Activated naive CD4-positive, alpha-beta T cell treated with anti-CD3 and anti-CD28 coated beads, Interleukin-2, amount 50 U/mL, for 72 hours (primary cell): ENCODE data around the gene TSHZ1. TPM values are rescaled to one million over a fixed set of nuclear protein-coding genes. Genes with fewer than 3 reads are reported as not detected.

Source experiments
- ATAC-seq, 2 donors: fragments of 150-1000 bp; cut with Tn5 transposase; 2 replicates each; pipeline ENCODE4 v1.10.0; 2021; ENCODE audit warnings: mild to moderate bottlenecking in 2 of 2, moderate library complexity in 2 of 2
- DNase-seq, 2 donors: peaks; one replicate each; pipeline ENCODE4 v3.0.0; 2021 to 2022; ENCODE audit warnings: low spot score in 2 of 2
- H3K27ac Mint-ChIP-seq, 2 donors: one replicate each; pipeline ENCODE4 v1.8.0; 2022; ENCODE audit warnings: mild to moderate bottlenecking in 2 of 2, mixed read lengths in 2 of 2
- H3K36me3 Mint-ChIP-seq, 2 donors: one replicate each; pipeline ENCODE4 v1.8.0; 2022; ENCODE audit warnings: mixed read lengths in 2 of 2
- H3K9me3 Mint-ChIP-seq, 2 donors: one replicate each; pipeline ENCODE4 v1.8.0; 2022; ENCODE audit warnings: mixed read lengths in 2 of 2
- total RNA-seq, 2 donors: library from RNA; stranded (reverse); gene quantifications; one replicate each; pipeline ENCODE4 v1.2.3, GENCODE V29; 2022

TSHZ1 gene
- total RNA-seq, 2 donors from 2014 or later, result 8.7 to 17.2 TPM

DNA sequence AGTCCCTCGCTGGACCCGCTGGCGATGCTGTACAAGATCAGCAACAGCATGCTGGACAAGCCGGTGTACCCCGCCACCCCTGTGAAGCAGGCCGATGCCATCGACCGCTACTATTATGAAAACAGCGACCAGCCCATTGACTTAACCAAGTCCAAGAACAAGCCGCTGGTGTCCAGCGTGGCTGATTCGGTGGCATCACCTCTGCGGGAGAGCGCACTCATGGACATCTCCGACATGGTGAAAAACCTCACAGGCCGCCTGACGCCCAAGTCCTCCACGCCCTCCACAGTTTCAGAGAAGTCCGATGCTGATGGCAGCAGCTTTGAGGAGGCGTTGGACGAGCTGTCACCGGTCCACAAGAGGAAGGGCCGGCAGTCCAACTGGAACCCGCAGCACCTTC is 77.1 kb downstream of the TSHZ1 start:
- H3K9me3 Mint-ChIP-seq, result no peaks in the 10 kb centered on the region
- no peak for DNase-seq
- H3K36me3 Mint-ChIP-seq, result peaks cover 14 to 23% of the 10 kb centered on the region in 2 donors
- no peak overlapping the region for H3K27ac Mint-ChIP-seq
- no peak for ATAC-seq

DNA sequence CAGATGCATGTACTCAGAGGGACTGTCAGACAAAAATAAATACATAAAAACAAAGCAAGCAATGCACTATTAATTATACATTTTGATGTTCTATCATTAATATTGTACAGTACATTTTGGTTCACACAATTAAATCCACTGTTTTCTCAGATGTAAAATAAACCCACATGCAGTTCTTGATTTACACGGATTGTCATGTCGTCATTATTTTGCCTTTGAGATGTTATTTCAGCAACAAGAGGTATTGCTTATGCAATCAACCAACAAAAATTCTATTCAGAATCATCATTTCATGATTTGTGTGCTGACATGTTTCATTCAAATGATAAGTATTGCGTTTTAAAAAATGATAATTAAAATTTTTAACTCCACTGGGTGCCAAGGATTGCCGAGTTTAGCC is 79.2 kb downstream of the TSHZ1 start:
- Mint-ChIP-seq H3K36me3 (peaks cover 14 to 19% of the 10 kb centered on the region in 2 donors), H3K9me3 (no peaks in the 10 kb centered on the region), H3K27ac (no peak overlapping the region)
- DNase-seq (no peak), ATAC-seq (no peak)

DNA sequence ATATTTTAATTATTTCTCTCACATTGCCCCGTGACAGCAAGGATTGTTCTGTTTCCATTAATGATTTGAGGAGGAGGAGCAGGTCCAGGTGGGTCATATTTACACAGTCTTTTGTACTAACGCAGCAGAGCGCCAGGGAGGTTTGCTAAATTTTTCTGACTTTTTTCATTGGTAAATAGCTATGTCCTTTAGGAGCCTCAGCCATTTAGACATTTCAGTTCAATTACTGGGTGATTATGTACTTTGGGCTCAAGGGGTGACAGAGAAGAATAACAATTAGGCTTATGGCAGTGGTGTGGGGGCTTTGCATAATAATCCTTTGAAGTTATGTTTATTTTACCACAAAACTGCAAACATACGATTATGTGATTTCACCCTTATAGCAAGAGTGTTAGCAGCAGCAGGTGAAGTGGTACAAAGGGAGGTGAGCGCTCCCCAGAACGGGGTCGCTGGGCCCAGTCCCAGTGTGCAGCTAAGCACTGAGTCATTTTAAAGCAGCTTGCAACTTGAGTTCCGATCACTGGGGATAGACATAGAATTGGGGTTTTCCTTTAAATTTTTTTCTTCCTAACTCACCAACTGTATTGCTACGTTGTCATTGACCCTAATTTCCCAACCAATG is 80.3 kb downstream of the TSHZ1 start:
- peaks cover 7 to 11% of the 10 kb centered on the region in 2 donors for H3K36me3 Mint-ChIP-seq
- ATAC-seq (no peak), DNase-seq (no peak)
- no peak overlapping the region for H3K27ac Mint-ChIP-seq
- H3K9me3 Mint-ChIP-seq, result no peaks in the 10 kb centered on the region

DNA sequence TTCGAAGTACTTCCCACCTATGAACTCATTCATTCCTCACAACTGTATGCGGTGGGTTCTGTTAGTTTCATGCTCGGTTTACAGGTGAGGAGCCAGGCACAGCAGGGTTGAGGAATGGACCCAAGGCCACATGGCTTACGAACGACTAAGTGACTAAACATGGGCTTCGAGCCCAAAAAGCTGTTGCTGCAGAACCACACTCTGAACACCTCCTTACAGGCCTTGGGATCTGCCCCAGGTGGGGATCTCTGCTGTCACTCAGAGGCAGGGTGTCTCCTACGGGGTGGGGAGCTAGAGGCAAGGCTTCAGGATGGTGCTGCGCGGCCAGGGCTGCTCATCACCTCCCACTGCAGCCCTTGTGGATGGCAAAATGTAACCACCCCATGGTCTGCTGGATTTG is 80.9 kb downstream of the TSHZ1 start:
- no peak overlapping the region for H3K27ac Mint-ChIP-seq
- H3K36me3 Mint-ChIP-seq, result peaks cover 7 to 8% of the 10 kb centered on the region in 2 donors
- H3K9me3 Mint-ChIP-seq, result no peaks in the 10 kb centered on the region
- DNase-seq (no peak), ATAC-seq (no peak)

DNA sequence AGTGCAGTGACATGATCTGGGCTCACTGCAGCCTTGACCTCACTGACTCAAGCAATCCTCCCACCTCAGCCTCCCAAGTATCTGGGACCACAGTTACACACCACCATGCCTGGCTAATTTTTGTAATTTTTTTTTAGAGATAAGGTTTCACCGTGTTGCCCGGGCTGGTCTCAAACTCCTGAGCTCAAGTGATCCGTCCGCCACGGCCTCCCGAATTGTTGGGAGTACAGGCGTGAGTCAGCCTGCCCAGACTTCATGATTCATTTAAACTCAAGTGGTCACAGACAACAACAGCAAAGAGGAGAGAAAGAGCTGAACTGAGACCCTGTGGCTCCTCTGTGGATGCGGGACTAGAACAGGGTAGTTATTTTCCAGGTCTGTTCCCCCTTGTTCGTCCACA is 83.0 kb downstream of the TSHZ1 start:
- Mint-ChIP-seq H3K9me3 (no peaks in the 10 kb centered on the region), H3K36me3 (no peaks in the 10 kb centered on the region), H3K27ac (no peak overlapping the region)
- ATAC-seq (no peak), DNase-seq (no peak)

DNA sequence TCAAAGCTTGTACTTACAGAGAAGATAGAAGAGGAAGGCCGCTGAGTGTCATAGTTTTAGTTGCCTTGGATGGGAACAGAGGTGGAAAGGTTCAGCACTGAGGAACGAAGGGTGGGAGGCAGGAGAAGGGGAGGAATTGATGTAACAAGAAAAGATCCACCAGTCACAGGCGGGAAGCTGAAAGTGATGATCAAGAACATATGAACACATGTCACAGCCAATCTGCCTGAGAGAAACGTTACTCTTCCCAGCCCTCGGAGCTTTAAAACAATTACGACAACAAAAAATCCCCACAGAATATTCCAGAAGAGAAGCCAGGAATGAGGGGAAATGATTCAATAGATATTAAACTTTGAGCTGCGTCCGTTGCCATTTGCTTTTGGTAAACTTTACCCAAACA is 87.1 kb downstream of the TSHZ1 start:
- no peaks in the 10 kb centered on the region for H3K9me3 Mint-ChIP-seq
- ATAC-seq, result no peak
- H3K27ac Mint-ChIP-seq, result no peak overlapping the region
- no peaks in the 10 kb centered on the region for H3K36me3 Mint-ChIP-seq
- DNase-seq, result no peak

DNA sequence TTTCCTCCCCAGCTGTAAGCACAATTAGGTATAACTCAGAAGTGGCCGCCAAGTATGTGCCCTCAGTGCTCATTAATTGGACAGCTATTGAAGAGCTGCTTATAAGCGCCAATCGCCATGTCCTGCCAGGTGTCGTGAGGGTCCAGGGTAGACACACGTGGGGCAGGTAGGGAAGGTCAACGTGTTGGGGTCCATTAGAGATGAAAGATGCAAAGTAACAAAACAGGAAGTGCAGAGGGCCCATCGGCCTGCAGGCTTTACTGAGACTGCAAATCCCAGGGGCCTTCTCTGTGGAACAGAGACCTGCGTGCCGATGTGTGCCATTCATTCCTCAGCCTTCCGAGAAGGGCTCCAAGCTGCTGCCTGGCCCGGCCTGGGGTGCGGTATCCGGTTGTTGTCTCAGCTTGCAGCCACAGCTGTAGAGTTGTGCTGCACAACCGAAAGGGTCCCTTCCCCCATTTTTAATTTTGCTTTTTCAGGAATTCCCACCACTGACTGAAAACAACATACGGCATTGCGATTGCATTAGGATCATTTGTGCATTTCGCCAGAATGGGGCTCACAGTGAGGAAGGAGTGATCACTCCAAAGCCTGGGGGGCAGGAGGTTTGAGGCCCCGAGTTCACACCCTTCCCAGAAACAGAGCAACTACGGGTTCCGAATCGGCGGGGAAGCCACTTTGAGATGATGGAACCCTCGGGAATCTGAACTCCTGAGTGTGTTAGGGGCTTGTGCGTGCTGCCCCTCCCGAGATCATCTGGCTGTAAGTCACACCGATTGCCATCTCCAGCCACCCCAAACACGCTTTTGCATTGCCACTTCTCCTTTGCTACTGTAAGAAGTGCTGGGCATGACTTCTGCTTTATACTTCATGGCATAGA is 94.3 kb downstream of the TSHZ1 start:
- H3K9me3 Mint-ChIP-seq, result peaks cover 3 to 9% of the 10 kb centered on the region in 2 donors
- H3K27ac Mint-ChIP-seq, result no peak overlapping the region
- DNase-seq (no peak), ATAC-seq (no peak)
- peaks cover 7 to 8% of the 10 kb centered on the region in 2 donors for H3K36me3 Mint-ChIP-seq

DNA sequence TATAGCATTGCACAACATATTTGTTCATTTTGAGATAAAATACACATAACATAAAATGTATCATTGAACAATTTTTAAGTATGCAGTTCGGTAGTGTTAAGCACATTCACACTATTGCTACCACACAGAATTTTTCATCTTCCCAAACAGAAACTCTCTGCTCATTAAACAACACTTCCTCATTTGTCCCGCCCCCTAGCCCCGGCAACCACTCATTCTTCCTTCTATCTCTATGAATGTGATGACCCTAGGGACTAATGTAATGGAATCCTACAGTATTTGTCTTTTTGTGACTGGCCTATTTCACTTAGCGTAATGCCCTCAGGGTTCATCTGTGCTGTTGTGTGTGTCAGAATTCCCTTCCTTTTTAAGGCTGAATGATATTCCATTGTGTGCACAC is 95.4 kb downstream of the TSHZ1 start:
- Mint-ChIP-seq H3K36me3 (peaks cover 14 to 17% of the 10 kb centered on the region in 2 donors), H3K27ac (no peak overlapping the region), H3K9me3 (peaks cover 3 to 19% of the 10 kb centered on the region in 2 donors)
- no peak for ATAC-seq
- DNase-seq, result no peak

DNA sequence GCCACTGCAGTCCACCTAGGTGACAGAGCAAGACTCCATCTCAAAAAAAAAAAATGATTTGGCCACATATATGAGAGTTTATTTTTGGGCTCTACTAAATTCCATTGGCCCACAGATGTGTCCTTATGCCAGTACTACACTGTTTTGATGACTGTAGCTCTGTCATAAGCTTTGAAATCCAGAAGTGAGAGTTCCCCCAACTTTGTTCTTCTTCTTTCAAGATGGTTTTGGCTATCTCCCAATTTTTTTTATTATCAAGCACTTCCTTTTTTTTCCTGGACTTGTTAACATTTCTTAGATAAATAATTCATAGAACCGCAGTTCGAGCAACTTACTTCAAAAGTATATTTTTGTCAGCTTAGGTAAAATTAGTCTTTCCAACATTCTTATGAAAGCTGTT is 96.9 kb downstream of the TSHZ1 start:
- H3K9me3 Mint-ChIP-seq, result peaks cover 3 to 23% of the 10 kb centered on the region in 2 donors
- DNase-seq (no peak), ATAC-seq (no peak)
- peaks cover 17 to 23% of the 10 kb centered on the region in 2 donors for H3K36me3 Mint-ChIP-seq
- no peak overlapping the region for H3K27ac Mint-ChIP-seq

DNA sequence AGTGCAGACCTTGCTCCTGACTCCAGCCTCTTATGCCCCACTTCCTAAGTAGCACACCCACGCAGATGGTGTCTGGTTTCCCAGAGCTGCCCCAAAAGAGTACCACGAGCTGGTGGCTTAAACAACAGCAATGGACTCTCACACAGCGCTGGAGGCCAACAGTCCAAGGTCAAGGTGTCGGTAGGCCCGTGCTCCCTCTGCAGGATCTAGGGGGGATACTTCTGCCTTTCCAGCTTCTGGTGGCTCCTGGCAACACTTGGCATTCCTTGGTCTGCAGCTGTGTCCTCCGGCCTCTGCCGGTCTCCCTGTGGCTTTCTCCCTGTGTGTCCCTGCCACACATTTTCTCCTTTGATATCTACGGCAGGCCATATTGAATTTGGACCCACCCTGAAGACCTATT is 99.0 kb downstream of the TSHZ1 start:
- DNase-seq, result no peak
- peaks cover 17 to 23% of the 10 kb centered on the region in 2 donors for H3K36me3 Mint-ChIP-seq
- no peak overlapping the region for H3K27ac Mint-ChIP-seq
- no peak for ATAC-seq
- H3K9me3 Mint-ChIP-seq, result peaks cover 3 to 23% of the 10 kb centered on the region in 2 donors

DNA sequence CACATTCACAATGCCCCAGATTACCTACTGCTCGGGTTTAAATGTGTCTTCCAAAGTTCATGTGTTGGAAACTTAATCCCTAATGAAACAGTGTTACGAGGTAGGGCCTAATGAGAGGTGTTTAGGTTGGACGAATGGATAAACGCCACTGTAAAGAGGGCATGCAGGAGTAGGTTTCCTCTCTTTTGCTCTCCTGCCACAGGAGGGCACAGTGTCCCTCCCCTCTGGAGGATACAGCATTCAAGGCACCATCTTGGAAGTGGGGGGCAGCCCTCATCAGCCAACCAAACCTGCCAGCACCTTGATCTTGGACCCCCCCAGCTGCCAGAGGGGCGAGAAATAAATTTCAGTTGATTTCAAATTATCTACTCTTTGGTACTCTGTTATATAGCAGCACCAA is 103.5 kb downstream of the TSHZ1 start:
- no peak for DNase-seq

DNA sequence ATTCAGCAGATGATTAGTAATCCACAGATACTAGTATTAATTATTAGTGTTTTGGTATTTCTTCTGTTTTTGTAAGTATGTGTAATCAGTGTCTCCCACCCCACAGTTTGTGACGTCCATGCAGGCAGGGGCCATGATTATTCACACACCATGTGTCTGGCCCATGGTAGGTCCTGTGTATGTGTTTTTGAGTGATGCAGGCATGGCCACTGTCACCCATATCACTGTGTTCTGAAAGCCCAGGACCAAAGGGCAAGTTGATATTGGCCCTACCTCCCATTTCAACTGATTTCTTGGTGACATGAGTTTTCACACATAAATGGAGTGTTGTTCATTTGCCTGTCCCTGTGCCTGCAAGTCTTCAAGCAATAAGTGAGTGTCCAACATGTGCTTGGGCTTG is 104.0 kb downstream of the TSHZ1 start:
- peaks cover 0 to 18% of the 10 kb centered on the region in 2 donors for H3K9me3 Mint-ChIP-seq
- ATAC-seq (no peak), DNase-seq (no peak)
- peaks cover 12 to 18% of the 10 kb centered on the region in 2 donors for H3K36me3 Mint-ChIP-seq
- no peak overlapping the region for H3K27ac Mint-ChIP-seq

More for the DNA sequence above, 103.5 kb downstream of the TSHZ1 start:
- Mint-ChIP-seq H3K27ac (no peak overlapping the region), H3K36me3 (peaks cover 17 to 23% of the 10 kb centered on the region in 2 donors), H3K9me3 (peaks cover 0 to 23% of the 10 kb centered on the region in 2 donors)
- ATAC-seq, result no peak

DNA sequence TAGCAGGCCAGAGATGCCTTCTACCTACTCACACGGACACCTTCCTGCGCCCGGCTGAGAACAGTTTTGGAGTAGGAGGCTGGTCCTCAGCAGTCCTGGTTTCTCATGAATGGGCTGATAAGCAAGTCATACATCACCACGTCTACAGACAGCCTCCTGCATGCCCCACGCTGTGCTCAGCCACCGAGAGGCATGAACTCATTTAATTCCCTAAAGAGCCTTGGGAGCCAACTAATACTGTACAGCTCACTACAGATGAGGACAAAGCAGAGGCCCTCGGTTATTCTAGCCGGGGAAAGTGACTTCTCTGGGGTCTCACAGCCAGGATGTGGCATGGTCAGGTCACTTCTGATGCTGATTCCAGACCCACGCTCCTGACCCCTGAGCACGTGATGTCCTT is 105.6 kb downstream of the TSHZ1 start:
- Mint-ChIP-seq H3K36me3 (peaks cover 0 to 7% of the 10 kb centered on the region in 2 donors), H3K27ac (no peak overlapping the region), H3K9me3 (peaks cover 0 to 2% of the 10 kb centered on the region in 2 donors)
- no peak for DNase-seq
- no peak for ATAC-seq

DNA sequence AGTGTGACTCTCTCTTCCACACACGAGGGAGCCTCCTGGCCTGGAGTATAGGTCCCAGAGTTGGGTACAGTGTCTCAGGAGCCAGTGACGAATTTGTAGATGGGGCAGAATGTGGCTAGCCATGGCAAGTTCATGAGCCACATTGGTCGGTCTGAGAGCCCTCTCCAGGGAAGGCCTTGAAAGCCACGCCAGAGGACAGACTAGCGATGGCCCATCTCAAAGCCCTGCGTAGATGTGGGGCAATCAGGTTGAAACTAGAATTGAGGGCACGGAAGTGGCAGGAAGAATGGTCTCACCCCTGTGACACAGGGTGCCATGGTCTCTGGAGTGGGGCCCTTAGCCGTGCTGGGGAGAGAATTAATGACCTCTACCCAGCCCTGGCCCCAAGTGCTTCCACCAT is 106.2 kb downstream of the TSHZ1 start:
- no peak overlapping the region for H3K27ac Mint-ChIP-seq
- H3K9me3 Mint-ChIP-seq, result no peaks in the 10 kb centered on the region
- no peak for ATAC-seq
- peaks cover 0 to under 1% of the 10 kb centered on the region in 2 donors for H3K36me3 Mint-ChIP-seq
- DNase-seq, result no peak

DNA sequence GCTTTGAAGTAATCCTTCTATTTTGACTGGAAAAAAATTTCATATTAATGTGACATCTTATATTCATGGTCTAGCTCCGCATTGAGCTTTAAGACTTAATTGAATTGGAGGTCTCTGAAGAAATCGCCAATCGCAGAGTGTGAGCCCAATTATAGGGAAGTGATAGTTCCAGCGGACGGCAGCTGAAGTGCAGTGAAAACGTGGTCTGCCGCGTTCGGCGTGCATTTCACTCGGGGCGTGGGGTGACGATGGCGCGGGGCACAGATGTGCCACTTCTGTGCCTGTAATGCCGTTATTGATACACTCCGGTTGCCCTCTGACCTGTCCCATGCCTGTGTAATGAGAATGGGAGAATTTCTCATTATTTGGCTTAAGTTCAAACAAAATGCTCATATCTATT is 106.7 kb downstream of the TSHZ1 start:
- DNase-seq (no peak), ATAC-seq (no peak)
- H3K27ac Mint-ChIP-seq, result no peak overlapping the region
- H3K9me3 Mint-ChIP-seq, result no peaks in the 10 kb centered on the region
- no peaks in the 10 kb centered on the region for H3K36me3 Mint-ChIP-seq

DNA sequence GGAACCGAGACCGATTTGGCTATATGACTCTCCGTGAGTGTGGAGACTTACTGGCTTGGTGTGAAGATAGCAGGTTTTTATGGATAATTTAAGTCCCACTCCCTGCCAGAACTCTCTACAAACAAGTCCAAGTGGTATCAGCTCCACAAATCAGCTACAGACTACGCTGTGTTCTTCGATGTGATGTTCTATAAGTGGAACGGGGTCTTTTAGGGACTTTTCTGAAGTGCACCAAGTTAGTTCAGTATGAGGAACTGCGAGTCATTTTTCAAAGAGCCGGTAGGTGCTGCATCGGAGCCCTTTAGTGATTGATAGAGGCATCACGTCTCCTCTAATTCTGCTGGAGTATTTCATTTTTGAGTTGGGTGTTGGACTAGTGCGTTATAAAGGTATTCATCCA is 107.1 kb downstream of the TSHZ1 start:
- Mint-ChIP-seq H3K9me3 (no peaks in the 10 kb centered on the region), H3K27ac (no peak overlapping the region), H3K36me3 (no peaks in the 10 kb centered on the region)
- DNase-seq, result no peak
- ATAC-seq, result no peak

DNA sequence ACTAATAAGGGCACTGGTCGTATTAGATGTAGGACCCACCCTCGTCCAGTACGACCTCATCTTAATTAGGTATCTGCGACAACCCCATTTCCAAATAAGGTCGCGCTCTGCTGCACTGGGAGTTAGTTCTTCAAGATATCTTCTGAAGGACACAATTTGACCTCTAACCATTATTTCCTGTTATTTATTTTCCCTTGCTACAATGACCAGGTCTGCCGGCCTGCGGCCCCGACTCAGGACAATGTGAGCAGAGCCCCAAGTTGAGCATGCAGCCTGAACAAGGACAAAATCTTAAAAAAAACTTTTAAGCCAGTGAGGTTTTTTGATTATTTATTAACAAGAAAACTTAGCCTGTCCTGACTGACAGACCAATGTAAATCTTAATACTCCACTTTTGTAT is 109.3 kb downstream of the TSHZ1 start:
- DNase-seq (no peak), ATAC-seq (no peak)
- Mint-ChIP-seq H3K36me3 (peaks cover 0 to 5% of the 10 kb centered on the region in 2 donors), H3K27ac (no peak overlapping the region), H3K9me3 (peaks cover under 1 to 4% of the 10 kb centered on the region in 2 donors)

DNA sequence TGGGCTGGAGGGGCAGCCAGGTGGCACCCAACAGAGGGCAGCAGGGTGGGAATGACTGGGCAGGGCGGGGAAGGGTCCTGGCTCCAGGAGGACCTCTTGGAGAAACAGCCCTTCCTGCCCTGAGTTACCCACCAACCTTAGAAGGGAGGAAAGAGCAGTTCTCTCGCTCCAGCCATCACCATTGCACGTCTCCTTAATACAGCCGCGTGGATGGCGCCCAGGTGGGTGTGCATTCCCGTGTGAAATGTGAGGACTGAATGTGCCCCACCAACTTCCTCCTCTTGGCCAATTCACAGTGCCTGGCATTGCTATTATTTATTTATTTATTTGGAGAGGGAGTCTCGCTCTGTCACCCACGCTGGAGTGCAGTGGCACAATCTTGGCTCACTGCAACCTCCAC is 109.9 kb downstream of the TSHZ1 start:
- no peak overlapping the region for H3K27ac Mint-ChIP-seq
- ATAC-seq, result no peak
- peaks cover 6 to 10% of the 10 kb centered on the region in 2 donors for H3K9me3 Mint-ChIP-seq
- peaks cover 5 to 11% of the 10 kb centered on the region in 2 donors for H3K36me3 Mint-ChIP-seq
- DNase-seq, result no peak
